ENCODE results near the gene SLC22A1. TPM values are rescaled to one million over a fixed set of nuclear protein-coding genes. Genes with fewer than 3 reads are reported as not detected.
"Not testable (repeated sequence)": the region's sequence is repeated elsewhere in the genome, so short reads cannot be mapped to it uniquely, and the experiment has no call there.

Gene SLC22A1
- total RNA-seq, 2 donors from 2014 or later = 0.21 to 0.45 TPM

DNA sequence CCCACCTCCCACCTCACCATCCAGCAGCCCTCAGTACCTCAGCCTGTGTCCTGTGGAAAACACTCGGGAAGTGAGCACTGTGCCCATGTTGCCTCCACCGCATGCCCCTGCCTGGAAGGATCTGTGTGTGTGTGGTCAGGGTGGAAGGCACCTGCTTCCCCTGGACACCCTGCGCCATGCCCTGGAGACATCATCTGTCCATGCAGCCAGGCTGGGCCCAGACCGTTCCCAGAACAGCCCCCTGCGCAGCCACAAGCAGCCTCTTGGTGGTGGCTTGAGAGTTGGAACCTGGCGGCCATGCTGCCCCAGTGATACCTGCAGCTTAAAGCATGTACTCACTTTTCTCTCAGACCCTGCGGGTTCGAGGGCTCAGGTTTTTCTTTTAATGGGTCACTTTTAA, 34.9 kb upstream of the SLC22A1 start:
- DNase-seq = no peak
- ATAC-seq = no peak
- no peaks in the 10 kb centered on the region for H3K9me3 ChIP-seq (ENCODE audit: control insufficient read depth, low read length, poor library complexity, severe bottlenecking)
- Mint-ChIP-seq H3K4me1 (peaks cover 7% of the 10 kb centered on the region), H3K27me3 (no peaks in the 10 kb centered on the region), H3K27ac (no peak overlapping the region), H3K4me3 (no peak overlapping the region), H3K36me3 (ENCODE audit: low read depth) (peaks cover 16% of the 10 kb centered on the region)

GRCh38 chr6:160088069-160088783, 33.4 kb upstream of the SLC22A1 start:
- DNase-seq (no peak), ATAC-seq (no peak)
- Mint-ChIP-seq H3K36me3 (ENCODE audit: low read depth) (peaks cover 12% of the 10 kb centered on the region), H3K27me3 (no peaks in the 10 kb centered on the region), H3K4me3 (no peak overlapping the region), H3K4me1 (peaks cover 5% of the 10 kb centered on the region), H3K27ac (no peak overlapping the region)
- no peaks in the 10 kb centered on the region for H3K9me3 ChIP-seq (ENCODE audit: control insufficient read depth, low read length, poor library complexity, severe bottlenecking)

GRCh38 chr6:160088784-160089533, 32.7 kb upstream of the SLC22A1 start:
- Mint-ChIP-seq H3K36me3 (ENCODE audit: low read depth) (peaks cover 12% of the 10 kb centered on the region), H3K4me3 (no peak overlapping the region), H3K27ac (no peak overlapping the region), H3K27me3 (no peaks in the 10 kb centered on the region), H3K4me1 (peaks cover 5% of the 10 kb centered on the region)
- ATAC-seq (no peak), DNase-seq (no peak)
- no peaks in the 10 kb centered on the region for H3K9me3 ChIP-seq (ENCODE audit: control insufficient read depth, low read length, poor library complexity, severe bottlenecking)

GRCh38 chr6:160089534-160089897, 32.1 kb upstream of the SLC22A1 start:
- DNase-seq = no peak
- no peak for ATAC-seq
- Mint-ChIP-seq H3K36me3 (ENCODE audit: low read depth) (peaks cover 9% of the 10 kb centered on the region), H3K4me3 (no peak overlapping the region), H3K27ac (no peak overlapping the region), H3K4me1 (peaks cover 5% of the 10 kb centered on the region), H3K27me3 (no peaks in the 10 kb centered on the region)
- H3K9me3 ChIP-seq (ENCODE audit: control insufficient read depth, low read length, poor library complexity, severe bottlenecking) = no peaks in the 10 kb centered on the region

GRCh38 chr6:160090442-160091239, 31.0 kb upstream of the SLC22A1 start:
- H3K27ac Mint-ChIP-seq; ATAC-seq; H3K27me3 Mint-ChIP-seq; H3K36me3 Mint-ChIP-seq (ENCODE audit: low read depth); H3K4me1 Mint-ChIP-seq; H3K4me3 Mint-ChIP-seq; H3K9me3 ChIP-seq (ENCODE audit: control insufficient read depth, low read length, poor library complexity, severe bottlenecking); DNase-seq: not testable (repeated sequence)

- not testable (repeated sequence) for DNase-seq; H3K4me3 Mint-ChIP-seq; H3K27me3 Mint-ChIP-seq; H3K9me3 ChIP-seq (ENCODE audit: control insufficient read depth, low read length, poor library complexity, severe bottlenecking); H3K27ac Mint-ChIP-seq; H3K4me1 Mint-ChIP-seq; ATAC-seq
- H3K36me3 Mint-ChIP-seq (ENCODE audit: low read depth) = peaks cover 11% of the 10 kb centered on the region
Measured at GRCh38 chr6:160092176-160092575, 29.4 kb upstream of the SLC22A1 start.

DNA sequence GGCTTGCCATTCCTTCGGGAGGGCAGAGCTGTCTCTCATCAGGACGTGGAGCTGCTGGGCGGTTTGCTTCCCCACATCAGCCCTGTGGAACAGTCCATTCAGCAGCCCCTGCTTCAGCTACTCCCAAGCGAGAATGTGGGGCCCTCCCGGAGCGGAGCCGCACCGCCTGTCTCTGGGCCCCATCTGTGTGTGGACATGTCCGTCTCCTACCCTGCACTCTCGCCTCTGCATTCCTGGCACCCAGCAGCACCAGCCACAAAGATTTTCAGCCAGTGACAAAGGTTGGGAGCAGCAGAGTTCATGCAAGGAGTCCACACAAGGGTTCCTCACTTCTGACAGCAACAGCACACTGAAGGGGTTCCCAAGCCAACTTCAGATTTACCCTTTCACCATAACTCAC, 29.0 kb upstream of the SLC22A1 start:
- DNase-seq (no peak), ATAC-seq (no peak)
- H3K27me3 Mint-ChIP-seq = no peaks in the 10 kb centered on the region
- H3K4me1 Mint-ChIP-seq = no peaks in the 10 kb centered on the region
- peaks cover 11% of the 10 kb centered on the region for H3K36me3 Mint-ChIP-seq (ENCODE audit: low read depth)
- no peaks in the 10 kb centered on the region for H3K9me3 ChIP-seq (ENCODE audit: control insufficient read depth, low read length, poor library complexity, severe bottlenecking)
- H3K4me3 Mint-ChIP-seq = no peak overlapping the region
- peak overlapping the region; percentile 32 for H3K27ac Mint-ChIP-seq

DNA sequence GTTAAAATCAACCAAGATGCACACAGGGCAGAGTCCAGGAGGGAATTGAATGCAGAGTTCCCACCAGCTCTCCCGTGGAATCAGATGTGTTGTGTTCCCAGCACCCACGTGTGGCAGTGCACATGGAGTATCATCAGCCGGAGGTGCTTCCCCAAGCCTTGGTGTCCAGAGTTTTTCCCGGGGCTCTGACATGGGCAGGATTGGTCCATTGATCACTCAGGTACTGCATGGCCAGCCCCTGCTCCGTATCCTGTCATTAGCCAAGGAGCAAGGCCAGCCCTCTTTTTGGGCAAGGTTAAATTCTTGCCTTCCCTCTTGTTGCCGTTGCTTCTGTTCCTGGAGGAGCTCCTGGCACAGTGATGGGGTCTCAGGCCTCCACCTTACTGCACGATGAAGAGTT, 28.6 kb upstream of the SLC22A1 start:
- Mint-ChIP-seq H3K4me1 (no peaks in the 10 kb centered on the region), H3K27me3 (no peaks in the 10 kb centered on the region), H3K4me3 (no peak overlapping the region), H3K36me3 (ENCODE audit: low read depth) (peaks cover 9% of the 10 kb centered on the region), H3K27ac (peak overlapping the region; percentile 32)
- no peak for ATAC-seq
- DNase-seq = no peak
- H3K9me3 ChIP-seq (ENCODE audit: control insufficient read depth, low read length, poor library complexity, severe bottlenecking) = no peaks in the 10 kb centered on the region

GRCh38 chr6:160093946-160094345, 27.7 kb upstream of the SLC22A1 start:
- H3K4me1 Mint-ChIP-seq = no peaks in the 10 kb centered on the region
- H3K9me3 ChIP-seq (ENCODE audit: control insufficient read depth, low read length, poor library complexity, severe bottlenecking) = no peaks in the 10 kb centered on the region
- no peak overlapping the region for H3K4me3 Mint-ChIP-seq
- ATAC-seq = no peak
- peaks cover 8% of the 10 kb centered on the region for H3K36me3 Mint-ChIP-seq (ENCODE audit: low read depth)
- H3K27me3 Mint-ChIP-seq = no peaks in the 10 kb centered on the region
- no peak overlapping the region for H3K27ac Mint-ChIP-seq
- no peak for DNase-seq

GRCh38 chr6:160095146-160095845, 26.3 kb upstream of the SLC22A1 start:
- no peak overlapping the region for H3K27ac Mint-ChIP-seq
- H3K4me1 Mint-ChIP-seq = peaks cover under 1% of the 10 kb centered on the region
- peaks cover 4% of the 10 kb centered on the region for H3K36me3 Mint-ChIP-seq (ENCODE audit: low read depth)
- no peaks in the 10 kb centered on the region for H3K27me3 Mint-ChIP-seq
- ATAC-seq (no peak), DNase-seq (no peak)
- H3K9me3 ChIP-seq (ENCODE audit: control insufficient read depth, low read length, poor library complexity, severe bottlenecking) = no peaks in the 10 kb centered on the region
- H3K4me3 Mint-ChIP-seq = no peak overlapping the region

GRCh38 chr6:160101277-160102205, 20.1 kb upstream of the SLC22A1 start:
- Mint-ChIP-seq H3K27me3 (no peaks in the 10 kb centered on the region), H3K27ac (peak overlapping the region; percentile 3), H3K4me3 (peak overlapping the region; percentile 31), H3K4me1 (peaks cover 9% of the 10 kb centered on the region), H3K36me3 (ENCODE audit: low read depth) (peaks cover 12% of the 10 kb centered on the region)
- DNase-seq (no peak), ATAC-seq (no peak)
- H3K9me3 ChIP-seq (ENCODE audit: control insufficient read depth, low read length, poor library complexity, severe bottlenecking) = no peaks in the 10 kb centered on the region

DNA sequence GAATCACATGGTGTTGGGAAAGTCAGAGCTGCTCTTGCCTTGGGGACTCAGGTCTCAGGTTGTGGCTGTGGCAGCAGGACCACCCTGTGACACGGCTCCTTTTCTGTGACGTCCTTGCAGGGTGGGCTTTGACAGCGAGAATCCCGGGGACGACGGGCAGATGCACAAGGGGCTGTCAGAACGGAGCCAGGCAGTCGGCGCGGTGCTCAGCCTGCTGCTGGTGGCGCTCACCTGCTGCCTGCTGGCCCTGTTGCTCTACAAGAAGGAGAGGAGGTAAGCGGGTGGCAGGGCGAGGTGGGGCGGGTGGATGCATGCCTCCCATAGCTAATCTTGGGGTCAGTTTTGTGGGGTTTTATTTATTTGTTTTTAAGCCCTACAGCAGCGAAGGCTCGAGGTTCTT, 19.2 kb upstream of the SLC22A1 start:
- Mint-ChIP-seq H3K4me1 (peaks cover 9% of the 10 kb centered on the region), H3K4me3 (peak overlapping the region; percentile 49), H3K27ac (no peak overlapping the region), H3K36me3 (ENCODE audit: low read depth) (peaks cover 11% of the 10 kb centered on the region), H3K27me3 (no peaks in the 10 kb centered on the region)
- no peak for DNase-seq
- H3K9me3 ChIP-seq (ENCODE audit: control insufficient read depth, low read length, poor library complexity, severe bottlenecking) = no peaks in the 10 kb centered on the region
- ATAC-seq = no peak
